Fibroblast of lung (primary cell): ENCODE measurements around the gene BAZ2B.

Experiments
- EZH2 ChIP-seq: IDR thresholded peaks from 2 replicates; pipeline ENCODE4 v1.5.1; 2012; ENCODE audit warnings: low read length, control low read depth, mild to moderate bottlenecking; ENCODE audit errors: missing control alignments
- TF ChIP-seq, protein P1 (sequence below), 2 donors: IDR thresholded peaks in 1 of 2; conservative IDR thresholded peaks in 1 of 2; 1 replicate in 1 of 2; 2 replicates in 1 of 2; pipeline ENCODE4 v1.5.1; 2011 to 2012; ENCODE audit warnings: low read length in 2 of 2, control low read depth in 1 of 2, inconsistent platforms in 1 of 2, low read depth in 1 of 2, mild to moderate bottlenecking in 1 of 2

DNA sequence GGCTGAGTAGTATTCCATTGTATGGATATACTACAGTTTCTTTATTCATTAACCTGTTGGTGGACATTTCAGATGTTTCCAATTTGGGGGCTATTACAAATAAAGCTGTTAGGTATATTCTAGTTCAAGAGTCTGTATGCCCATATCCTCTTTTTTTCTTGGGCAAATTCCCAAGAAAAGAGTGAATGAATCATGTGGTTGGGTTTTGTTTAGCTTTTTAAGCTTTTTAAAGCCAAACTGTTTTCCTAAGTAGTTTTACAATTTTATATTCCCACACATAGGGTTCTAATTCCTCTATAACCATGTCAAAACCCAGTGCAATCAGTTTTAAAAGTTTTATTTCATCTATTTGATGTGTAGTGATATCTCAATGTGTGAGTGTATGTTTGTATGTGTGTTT is 44.9 kb upstream of the BAZ2B start:
- TF ChIP-seq, protein P1, sequence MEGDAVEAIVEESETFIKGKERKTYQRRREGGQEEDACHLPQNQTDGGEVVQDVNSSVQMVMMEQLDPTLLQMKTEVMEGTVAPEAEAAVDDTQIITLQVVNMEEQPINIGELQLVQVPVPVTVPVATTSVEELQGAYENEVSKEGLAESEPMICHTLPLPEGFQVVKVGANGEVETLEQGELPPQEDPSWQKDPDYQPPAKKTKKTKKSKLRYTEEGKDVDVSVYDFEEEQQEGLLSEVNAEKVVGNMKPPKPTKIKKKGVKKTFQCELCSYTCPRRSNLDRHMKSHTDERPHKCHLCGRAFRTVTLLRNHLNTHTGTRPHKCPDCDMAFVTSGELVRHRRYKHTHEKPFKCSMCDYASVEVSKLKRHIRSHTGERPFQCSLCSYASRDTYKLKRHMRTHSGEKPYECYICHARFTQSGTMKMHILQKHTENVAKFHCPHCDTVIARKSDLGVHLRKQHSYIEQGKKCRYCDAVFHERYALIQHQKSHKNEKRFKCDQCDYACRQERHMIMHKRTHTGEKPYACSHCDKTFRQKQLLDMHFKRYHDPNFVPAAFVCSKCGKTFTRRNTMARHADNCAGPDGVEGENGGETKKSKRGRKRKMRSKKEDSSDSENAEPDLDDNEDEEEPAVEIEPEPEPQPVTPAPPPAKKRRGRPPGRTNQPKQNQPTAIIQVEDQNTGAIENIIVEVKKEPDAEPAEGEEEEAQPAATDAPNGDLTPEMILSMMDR (conservative IDR thresholded peaks at IDR 0.05 in 1 of 2, IDR thresholded peaks at IDR 0.05 in 1 of 2; ENCODE audit: low read depth in 1 of 2, low read length in 2 of 2) = no peak
- TF ChIP-seq EZH2 = no peak
